Measurements from ENCODE around the gene IRF2BPL. TPM values are rescaled to one million over a fixed set of nuclear protein-coding genes. Genes with fewer than 3 reads are reported as not detected.
A peak's percentile ranks its signal among the peaks of the same experiment; 100 is the strongest.

Gene IRF2BPL
- total and polyA plus RNA-seq, 4 donors, result 9.3 to 52.4 (median 38.6) TPM

GRCh38 chr14:77053046-77053841 is 24.7 kb upstream of the IRF2BPL start:
- Histone ChIP-seq H3K9me3 (ENCODE audit: control insufficient read depth in 4 of 4, insufficient read depth in 3 of 4, low read length in 3 of 4) (peaks cover 0 to 4% (median 2%) of the 10 kb centered on the region in 4 donors), H3K27ac (ENCODE audit: low read depth in 1 of 2, low read length in 1 of 2) (peak overlapping the region; percentile 37 to 96), H3K9ac (ENCODE audit: insufficient read depth in 1 of 2, low read length in 2 of 2) (no peak overlapping the region), H3K27me3 (ENCODE audit: control insufficient read depth in 3 of 3, insufficient read depth in 3 of 3, low read length in 2 of 3) (no peaks in the 10 kb centered on the region), H3K4me1 (ENCODE audit: control insufficient read depth in 5 of 5, insufficient read depth in 5 of 5, low read length in 5 of 5) (peaks cover 0 to 20% (median 11%) of the 10 kb centered on the region in 5 donors), H3K36me3 (ENCODE audit: control insufficient read depth in 4 of 4, insufficient read depth in 4 of 4, low read length in 4 of 4) (no peaks in the 10 kb centered on the region), H3K4me3 (no peak overlapping the region)
- peak; percentile 54 for TF ChIP-seq CTCF (IDR thresholded peaks at IDR 0.05; ENCODE audit: control extremely low read depth, extremely low read depth)
- ATAC-seq (ENCODE audit: insufficient read depth, low FRiP score) (peak; percentile 43), DNase-seq (peak; percentile 83 to 86 (median 85))
- WGBS, 2 donors, result 38 to 42% methylated on average over 21 of the region's 21 CpGs

GRCh38 chr14:77052281-77053044 is 24.0 kb upstream of the IRF2BPL start:
- TF ChIP-seq CTCF (IDR thresholded peaks at IDR 0.05; ENCODE audit: control extremely low read depth, extremely low read depth), result no peak
- H3K27me3 ChIP-seq (ENCODE audit: control insufficient read depth in 3 of 3, insufficient read depth in 3 of 3, low read length in 2 of 3), result no peaks in the 10 kb centered on the region
- 80 to 84% methylated on average over 8 of the region's 8 CpGs for WGBS, 2 donors
- peak overlapping the region; percentile 37 to 96 for H3K27ac ChIP-seq (ENCODE audit: low read depth in 1 of 2, low read length in 1 of 2)
- H3K36me3 ChIP-seq (ENCODE audit: control insufficient read depth in 4 of 4, insufficient read depth in 4 of 4, low read length in 4 of 4), result no peaks in the 10 kb centered on the region
- ATAC-seq (ENCODE audit: insufficient read depth, low FRiP score) (no peak), DNase-seq (no peak)
- no peak overlapping the region for H3K4me3 ChIP-seq
- no peak overlapping the region for H3K9ac ChIP-seq (ENCODE audit: insufficient read depth in 1 of 2, low read length in 2 of 2)
- peaks cover 0 to 20% (median 11%) of the 10 kb centered on the region in 5 donors for H3K4me1 ChIP-seq (ENCODE audit: control insufficient read depth in 5 of 5, insufficient read depth in 5 of 5, low read length in 5 of 5)
- H3K9me3 ChIP-seq (ENCODE audit: control insufficient read depth in 4 of 4, insufficient read depth in 3 of 4, low read length in 3 of 4), result peaks cover 0 to 4% (median 2%) of the 10 kb centered on the region in 4 donors

- Histone ChIP-seq H3K9me3 (ENCODE audit: control insufficient read depth in 4 of 4, insufficient read depth in 3 of 4, low read length in 3 of 4) (peaks cover 0 to 2% (median under 1%) of the 10 kb centered on the region in 4 donors), H3K9ac (ENCODE audit: insufficient read depth in 1 of 2, low read length in 2 of 2) (no peak overlapping the region), H3K27ac (ENCODE audit: low read depth in 1 of 2, low read length in 1 of 2) (peak overlapping the region; percentile 94 to 96), H3K4me3 (no peak overlapping the region), H3K36me3 (ENCODE audit: control insufficient read depth in 4 of 4, insufficient read depth in 4 of 4, low read length in 4 of 4) (no peaks in the 10 kb centered on the region), H3K4me1 (ENCODE audit: control insufficient read depth in 5 of 5, insufficient read depth in 5 of 5, low read length in 5 of 5) (peaks cover 0 to 28% (median 15%) of the 10 kb centered on the region in 5 donors), H3K27me3 (ENCODE audit: control insufficient read depth in 3 of 3, insufficient read depth in 3 of 3, low read length in 2 of 3) (no peaks in the 10 kb centered on the region)
- WGBS, 2 donors, result 25 to 48% methylated on average over 11 of the region's 11 CpGs
- ATAC-seq (ENCODE audit: insufficient read depth, low FRiP score) (peak; percentile 87), DNase-seq (peak; percentile 68 to 77 (median 70))
- no peak for TF ChIP-seq CTCF (IDR thresholded peaks at IDR 0.05; ENCODE audit: control extremely low read depth, extremely low read depth)
Measured at GRCh38 chr14:77051116-77051515, 22.6 kb upstream of the IRF2BPL start.
